Measurements from ENCODE around the gene GRIK4.

GRIK4 gene

DNA sequence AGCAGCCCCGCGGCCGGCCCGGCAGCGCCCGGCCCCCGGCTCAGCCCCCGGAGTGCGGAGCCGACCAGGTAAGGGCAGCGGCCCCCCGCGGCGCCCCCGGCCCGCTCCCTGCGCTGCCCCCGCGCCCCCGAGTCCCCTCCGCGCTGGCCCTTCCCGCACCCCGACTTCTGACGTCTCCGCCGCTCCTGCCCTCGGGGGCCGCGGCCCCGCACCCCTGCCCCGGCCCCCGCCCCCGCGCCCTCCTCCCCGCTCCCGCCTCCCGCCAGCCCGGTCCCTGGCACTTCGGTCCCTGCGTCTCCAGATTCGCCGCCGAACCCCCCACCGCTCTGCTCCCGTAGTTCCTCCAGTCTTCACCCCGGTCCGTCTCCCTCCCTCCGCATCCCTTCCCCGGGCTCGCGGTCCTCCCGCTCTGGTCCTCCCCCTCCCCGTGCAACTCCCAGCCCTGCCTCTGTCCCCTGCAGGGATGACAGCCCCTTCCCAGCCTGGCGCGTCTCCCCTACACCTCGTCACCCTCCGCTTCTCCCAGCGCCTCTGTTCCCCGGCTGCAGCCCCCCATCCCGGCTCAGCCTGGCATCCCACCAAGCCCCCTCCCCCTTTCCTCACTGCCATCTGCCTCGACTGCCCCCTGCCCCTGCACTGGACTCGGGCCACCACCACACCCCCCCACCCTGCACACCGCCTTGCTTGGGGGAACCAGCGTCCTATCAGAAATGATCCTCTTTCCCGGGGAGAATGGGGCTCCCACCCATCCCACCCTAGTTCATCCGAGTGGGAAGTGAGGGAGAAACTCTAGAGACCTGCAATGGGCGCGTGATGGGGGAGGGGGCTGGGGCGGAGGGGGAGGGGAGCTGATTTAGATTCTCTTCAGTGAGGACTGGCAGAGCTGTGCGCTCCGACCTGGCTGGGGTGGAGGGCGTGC, 531 bp downstream of the GRIK4 start:
- no peak for DNase-seq

DNA sequence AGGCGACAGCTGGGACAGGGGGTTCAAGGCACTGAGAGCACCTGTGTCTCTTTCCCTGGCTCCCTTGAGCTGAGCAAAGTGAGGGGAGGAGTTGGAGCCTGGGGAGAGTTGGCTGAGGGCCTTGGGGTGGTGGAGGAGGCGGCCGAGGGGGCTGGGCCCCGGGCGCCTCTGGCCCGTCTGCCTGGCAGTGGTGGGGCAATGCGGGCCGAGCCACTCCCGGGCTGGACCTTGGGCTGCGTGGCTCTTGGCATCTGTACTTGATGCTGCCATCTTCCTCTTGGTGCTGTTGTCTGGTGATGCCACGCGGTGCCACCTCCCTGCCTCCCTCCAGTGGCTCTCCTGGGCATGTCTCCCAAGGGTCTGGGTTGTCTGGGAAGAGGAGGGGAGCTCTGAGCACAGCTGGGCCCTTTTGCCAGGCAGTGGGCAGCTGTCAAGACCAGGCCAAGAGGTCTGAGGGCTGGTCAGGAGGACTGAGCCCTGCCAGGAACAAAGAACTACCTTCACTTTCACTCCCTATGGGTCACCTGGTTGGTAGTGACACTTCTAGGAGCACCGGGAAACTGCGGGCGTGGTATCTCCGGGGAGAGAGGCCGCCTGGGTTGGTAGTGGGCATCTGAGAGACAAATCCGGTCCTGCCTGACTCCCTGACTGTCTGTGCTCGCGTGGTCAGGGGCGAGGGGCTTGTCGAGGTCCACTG, 1.3 kb downstream of the GRIK4 start:
- no peak for DNase-seq

DNA sequence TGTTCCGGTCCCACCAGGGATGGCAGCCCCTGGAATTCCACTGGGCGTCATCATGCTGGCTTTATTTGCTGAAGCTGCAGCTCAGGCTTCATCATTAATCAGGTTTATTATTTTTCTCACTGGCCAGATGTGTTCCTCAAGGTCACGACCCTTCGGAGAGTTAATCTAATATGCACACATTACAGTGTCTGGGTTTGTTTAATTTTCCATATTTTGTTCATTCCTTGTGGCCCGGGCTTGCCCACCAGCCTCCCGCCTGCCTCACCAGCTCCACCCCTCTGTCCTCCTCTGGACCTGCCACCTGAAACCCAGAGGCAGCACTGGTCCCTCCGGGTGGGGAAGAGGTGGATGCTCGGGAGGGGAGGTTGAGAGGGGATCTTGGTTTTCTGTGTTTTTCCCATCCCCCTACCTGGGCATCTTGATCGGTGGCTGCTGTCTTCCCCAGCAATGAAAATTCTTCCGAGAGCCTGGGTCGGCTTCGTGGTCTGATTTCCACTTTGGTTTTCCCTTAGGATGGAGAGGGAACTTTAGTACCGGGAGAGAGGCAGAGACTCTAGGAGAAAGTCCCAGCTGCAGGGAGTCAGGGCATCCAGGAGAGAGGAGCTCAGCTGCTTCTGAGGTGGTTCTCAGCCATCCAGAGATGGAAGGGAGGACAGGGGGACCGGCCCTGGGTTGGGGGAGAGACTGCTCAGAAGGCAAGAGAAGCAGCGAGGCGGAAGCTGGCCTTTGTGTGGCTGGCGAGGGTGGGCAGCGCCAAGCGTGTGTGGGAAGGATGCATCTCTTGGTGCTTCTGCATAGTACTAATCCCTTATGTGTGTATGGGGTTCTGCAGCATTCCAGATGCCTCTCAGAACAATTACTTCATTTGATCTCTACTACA, 2.1 kb downstream of the GRIK4 start:
- no peak for DNase-seq

DNA sequence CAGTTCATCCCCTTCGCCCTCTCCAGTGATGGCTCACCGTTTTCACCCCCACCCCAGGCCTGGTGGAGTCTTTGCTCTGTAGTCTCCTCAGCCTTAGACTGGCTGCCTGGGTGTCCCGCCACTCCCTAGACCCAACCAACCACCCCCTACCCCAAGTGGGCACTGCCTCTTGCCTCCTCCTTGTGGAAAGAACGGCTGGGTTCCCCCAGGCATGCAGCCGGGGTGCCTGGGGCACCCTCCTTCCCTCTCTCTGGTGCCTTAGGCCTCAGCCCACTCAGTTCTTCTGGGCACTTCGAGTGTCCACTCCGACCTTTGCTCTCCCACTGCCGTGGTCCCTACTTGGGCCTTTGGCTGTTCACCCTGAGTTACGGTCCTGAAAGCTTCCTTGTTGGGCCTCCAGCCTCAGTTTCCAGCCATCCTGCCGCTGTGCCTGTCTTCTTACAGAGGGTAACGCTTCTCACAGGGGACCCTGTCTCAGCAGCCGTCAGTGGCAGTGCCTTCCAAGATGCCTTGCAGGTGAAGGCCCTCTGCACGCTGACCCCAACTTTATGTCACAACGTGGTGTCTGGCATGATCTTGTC, 3.1 kb downstream of the GRIK4 start:
- DNase-seq: no peak

DNA sequence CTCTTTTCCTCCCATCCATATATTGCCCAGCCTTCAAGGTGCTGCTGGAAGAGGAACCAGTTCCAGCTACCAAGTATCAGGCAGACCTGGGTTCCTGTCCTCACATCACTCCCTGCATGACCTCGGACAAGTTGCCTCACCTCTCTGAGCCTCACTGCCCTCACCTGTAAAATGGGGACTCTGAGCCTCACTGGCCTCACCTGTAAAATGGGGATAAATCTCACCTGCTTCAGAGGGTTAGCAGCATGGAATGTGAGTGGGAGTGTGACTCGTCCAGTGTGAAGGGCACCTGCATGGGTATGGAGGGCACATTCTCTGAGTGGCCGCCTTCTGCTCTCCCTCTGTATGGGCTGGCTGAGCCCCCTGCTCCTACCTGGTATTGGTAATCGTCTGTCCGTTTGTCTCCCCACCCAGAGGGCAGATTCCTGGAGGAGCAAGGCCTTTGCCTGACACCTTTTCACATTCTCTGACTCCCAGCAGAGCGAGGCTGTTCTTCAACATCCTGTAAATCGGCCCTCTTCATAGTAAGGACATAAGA, 3.7 kb downstream of the GRIK4 start:
- DNase-seq: no peak

DNA sequence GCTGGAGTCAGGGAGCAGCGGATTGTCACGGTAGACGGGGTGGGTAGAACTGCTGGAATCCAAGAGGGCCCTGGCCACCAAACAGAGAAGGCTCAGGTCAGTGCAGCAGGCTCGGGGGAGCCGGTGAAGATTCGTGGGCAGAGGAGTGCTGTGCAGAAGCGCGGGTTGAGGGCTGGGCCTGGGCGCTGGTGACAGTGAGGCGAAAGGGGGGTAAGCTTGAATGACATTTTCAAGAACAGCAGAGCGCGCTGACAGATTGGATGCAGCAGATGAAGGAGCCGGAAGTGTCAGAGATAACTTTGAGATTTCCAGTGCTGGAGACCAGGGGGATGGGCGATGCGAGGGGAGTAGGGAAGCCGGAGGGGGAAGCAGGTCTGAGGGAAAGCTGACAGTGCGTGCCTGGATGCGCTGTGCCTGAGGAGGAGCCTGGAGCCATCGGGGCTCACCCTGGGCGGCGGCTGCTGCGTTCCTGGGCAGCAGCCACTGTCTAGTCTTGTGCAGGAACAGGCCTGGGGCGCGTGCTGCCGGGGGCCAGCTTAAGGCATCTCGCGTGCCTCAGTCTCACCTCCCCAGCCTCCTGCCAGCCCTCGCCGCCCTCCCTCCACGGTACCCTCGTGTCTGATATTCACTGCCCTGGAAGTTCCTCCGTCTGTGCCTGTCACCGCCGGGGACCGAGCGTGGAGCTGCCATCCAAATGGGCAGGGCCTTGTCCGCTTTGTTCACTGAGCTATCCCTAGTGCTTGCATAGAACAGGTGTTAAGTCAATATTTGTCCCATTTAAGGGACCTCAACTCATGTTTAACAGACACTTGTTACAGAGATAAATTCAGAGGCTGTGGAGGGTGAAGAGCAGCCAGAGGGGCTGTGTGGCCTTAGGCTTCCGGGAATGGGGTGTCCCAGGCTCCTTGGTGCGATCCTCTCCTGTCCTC, 5.2 kb downstream of the GRIK4 start:
- peak; percentile 42 for DNase-seq

DNA sequence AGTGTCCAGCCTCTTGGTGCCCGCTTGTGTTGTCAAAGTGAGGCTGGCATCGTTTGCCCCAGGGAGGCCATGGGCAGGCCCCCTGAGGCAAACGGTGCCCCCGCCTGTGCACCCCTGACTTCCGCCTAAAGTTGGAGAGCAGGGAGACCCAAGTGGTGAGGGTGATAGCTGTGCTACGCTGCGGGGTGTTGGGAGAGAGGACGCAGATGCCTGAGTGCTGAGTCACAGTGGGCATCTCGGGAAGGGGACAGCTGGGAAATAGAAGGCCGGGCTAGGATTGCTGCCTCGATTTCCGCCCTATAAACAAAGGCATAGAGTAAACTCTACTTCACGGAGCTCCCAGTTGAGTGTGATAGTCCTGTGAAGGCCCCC, 5.8 kb downstream of the GRIK4 start:
- no peak for DNase-seq

DNA sequence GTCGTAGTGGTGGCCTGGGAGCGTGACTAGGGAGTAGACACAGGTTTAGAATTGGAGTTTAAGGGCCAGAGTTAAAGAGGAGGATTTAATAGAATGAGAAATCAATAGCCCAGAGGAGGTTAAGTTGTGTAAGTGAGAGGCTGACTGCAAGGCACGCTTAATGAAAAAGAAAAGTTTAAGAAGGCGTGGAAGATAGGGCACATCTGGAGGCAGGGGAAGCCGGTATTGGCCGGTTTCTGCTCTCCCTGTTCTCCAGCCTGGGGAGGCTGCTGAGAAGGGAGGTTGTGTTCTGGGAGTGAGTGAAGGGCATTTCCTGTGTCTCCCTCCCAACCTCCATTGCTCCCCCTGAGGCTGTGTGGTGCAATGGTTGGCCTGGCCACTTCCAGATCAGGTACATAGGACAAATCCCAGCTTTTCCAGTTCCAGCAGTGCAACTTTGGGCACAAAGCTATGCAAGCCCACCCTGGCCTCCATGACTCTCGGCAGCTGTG, 6.3 kb downstream of the GRIK4 start:
- DNase-seq: no peak

DNA sequence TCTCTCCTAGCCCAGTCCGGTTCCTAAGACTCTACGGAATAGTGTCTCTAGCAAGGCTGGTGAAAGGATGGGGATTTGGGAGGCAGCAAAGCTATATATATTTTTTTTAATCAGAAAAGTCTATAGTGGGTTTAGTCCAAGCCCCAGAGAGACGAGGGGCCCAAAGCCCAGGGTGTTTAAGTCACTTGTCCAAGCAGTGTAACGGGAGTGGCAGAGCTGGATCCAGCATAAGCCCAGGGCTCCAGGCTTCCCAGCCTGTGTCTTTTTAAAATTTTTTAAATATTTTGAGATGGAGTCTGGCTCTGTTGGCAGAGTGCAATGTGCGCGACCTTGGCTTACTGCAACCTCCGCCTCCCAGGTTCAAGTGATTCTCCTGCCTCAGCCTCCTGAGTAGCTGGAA, 6.8 kb downstream of the GRIK4 start:
- DNase-seq: no peak

DNA sequence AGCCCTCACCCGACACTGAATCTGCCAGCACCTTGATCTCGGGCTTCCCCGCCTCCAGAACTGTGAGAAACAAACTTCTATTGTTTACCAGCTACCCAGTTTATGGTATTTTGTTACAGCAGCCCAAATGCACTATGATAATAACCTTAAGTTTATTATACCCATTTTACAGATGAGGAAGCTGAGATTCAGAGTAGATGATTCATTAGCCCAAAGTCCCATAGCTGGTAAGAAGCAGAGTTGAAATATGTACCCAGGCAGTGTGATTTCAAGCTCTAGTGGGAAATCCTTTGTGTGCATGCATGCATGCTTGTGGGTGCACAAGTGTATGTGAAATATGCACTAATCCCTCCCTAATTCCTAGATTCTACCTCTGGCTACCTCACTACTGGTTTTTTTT, 7.9 kb downstream of the GRIK4 start:
- DNase-seq: no peak

DNA sequence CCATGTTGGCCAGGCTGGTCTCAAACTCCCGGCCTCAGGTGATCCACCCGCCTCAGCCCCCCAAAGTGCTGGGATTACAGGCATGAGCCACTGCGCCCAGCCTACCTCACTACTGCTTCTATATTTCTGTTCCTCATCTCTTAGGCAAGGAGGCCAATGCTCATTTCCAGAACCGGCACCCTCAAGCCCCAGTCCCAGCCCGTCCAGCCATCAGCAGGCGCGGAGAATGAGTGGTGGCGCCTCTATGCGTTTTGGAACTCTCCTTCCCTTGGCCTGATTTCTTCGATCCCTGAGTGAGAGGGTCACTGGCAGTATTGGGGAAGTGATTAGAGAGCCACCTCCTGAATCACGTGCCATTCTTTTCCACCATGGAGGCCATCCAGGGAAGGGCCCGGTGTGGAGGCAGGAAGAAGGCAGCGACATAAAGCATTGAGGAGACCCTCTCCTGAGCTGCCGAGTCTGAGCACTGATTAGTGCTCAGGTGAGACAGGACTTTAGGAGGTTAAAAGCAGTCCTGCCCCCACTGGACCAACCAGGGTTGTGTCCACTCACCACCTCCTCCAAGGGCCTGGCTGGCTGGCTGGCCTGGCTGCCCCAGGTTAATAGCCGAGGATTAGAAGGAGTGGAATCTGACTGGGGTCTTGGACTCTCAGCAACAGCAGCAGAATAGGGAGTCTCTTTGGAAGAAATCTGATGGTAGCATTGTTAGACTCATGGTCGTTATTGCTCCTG, 8.7 kb downstream of the GRIK4 start:
- DNase-seq: no peak

DNA sequence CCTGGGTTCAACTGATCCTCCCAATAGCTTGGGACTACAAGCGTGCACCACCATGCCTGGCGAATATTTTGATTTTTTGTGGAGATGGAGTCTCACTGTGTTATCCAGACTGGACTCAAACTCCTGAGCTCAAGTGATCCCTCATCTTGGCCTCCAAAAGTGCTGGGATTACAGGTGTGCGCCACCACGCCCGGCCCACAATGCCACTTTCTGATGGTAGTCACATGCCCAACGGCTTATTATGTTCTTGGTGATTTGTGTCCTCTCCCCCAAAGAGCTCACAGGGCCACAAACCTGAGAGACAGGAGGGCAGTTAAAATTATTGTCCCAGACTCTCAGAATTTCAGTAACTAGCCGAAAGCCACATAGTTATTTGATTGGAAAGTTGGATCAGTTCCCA, 9.6 kb downstream of the GRIK4 start:
- no peak for DNase-seq

DNA sequence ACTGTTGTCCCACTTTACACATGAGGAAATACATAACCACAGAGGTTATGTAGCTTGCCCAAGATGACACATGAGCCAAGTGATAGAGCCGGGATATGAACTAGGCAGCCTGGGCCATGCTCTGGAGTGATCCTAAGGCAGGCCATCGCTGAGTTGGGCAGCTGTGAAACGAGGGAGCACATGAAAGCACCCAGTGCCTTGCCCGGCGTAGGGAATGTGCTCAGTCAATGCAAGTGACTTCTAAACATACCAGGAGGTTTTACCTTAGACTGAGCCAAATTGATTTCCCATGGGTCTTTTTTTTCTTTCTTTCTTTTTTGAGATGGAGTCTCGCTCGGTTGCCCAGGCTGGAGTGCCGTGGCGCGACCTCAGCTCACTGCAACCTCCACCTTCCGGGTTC, 10.5 kb downstream of the GRIK4 start:
- no peak for DNase-seq

DNA sequence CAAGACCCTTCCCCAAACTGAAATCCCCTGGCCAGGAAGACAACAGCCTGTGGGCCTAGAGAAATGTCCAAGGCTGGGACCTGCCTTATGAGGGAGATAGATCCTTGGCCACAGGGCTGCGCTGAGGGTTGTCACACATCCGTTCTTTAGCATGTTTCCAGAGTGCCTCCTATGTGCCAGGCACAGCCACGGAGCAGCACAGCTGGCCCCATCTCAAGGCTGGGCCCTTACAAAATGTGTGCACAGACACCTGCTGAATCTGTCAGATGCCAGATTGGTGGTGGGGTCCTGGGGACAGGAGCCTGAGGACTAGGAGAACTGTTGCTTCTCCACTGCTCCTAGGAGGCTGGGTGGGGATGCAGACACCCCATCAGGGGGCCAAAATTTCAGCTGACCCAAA, 11.2 kb downstream of the GRIK4 start:
- no peak for DNase-seq

DNA sequence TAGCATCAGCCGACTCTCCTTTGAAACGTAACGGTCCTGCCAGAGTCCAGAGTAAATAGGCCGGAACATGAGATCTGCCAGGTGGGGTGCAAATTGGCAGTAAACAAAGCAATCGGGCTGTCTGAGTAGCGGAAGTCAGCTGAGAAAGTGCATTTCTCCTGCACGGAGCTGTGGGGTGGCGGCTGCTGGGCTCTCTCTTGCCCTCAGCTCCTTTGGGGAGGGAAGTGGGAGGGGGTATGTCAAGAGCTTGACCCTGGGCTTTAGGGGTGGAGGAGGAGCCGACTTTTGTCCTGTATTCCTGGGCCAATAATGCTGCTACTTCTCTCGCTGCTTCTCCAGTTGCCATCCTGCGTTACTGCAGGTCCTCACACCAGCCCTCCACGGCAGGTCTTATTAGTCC, 11.6 kb downstream of the GRIK4 start:
- no peak for DNase-seq

DNA sequence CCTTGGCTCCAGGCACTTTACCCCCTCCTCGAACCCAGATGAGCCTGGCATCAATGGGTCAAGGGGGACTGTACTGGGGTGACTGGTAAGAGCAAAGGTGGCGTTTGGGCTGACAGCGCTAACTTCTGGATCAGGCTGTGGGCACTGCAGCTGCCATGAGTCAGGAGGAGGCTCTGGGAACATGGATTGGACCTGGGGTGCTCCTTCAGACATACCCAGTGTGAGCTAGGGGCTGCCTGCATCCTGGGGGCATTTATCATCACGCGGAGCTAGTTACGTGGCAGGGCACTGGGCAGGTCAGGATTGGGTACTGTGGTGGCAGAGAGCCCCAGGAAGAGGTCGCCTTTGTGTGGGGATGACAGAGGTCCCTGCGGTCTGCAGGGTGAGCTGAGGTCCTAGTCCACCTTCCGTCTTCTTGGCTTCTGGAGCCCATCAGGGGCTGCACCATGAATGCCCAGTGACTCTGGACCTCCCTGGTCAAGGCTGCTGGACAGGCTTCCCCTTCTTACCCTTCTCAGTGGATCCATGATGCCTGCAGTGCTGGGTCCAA, 13.1 kb downstream of the GRIK4 start:
- DNase-seq: no peak

DNA sequence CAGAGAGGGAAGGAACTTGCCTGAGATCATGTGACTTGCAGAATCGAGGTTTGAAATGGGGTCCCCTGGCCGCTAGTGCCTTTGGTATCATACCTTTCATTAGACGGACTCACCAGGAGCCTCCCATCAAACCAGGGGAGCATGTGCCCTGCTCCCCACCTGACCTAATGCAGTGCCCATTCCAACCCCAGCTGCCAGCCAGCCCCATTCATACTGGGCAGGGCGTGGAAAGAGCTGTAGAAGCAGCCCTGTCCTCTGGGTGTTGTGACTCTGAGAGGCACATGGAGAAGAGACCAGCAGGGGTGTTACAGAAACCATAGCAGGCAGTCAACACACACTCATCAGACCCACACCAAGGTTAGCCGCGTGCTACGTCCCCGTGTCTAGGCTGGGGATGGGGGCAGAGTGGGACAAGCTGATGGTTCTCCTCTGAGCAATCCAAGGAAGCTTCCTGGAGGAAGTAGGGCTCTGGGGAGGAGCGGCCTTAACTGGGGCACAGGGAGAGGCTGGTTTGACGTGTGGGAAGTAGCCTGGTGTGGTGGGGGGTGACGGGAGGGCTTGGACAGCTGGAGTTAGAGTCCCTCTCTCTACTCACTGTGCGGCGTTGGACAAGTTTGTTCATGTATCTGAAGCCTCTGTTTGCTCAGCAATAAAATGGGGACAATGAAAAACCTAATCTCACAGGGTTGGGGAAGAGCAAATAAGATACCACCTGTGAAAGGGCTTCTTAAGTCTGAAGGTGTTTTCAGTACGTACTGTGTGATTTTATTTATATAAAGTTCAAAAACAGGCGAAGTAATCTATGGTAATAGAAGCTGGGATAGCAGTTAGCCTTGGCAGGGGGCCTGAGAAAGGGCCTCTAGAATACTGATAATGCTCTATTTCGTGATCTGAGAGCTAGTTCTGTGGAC, 14.0 kb downstream of the GRIK4 start:
- DNase-seq: no peak

DNA sequence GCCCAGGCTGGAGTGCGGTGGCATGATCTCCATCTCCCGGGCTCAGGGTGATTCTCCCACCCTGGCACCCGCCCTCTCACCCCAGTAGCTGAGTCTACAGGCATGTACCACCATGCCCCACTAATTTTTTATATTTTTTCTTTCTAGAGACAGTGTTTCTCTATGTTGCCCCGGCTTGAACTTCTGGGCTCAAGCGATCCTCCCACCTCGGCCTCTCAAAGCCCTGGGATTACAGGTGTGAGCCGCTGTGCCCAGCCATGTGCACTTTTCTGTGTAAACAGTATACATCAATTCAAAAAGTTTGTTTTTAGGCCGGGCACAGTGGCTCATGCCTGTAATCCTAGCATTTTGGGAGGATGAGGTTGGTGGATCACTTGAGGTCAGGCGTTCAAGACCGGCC, 14.7 kb downstream of the GRIK4 start:
- DNase-seq: no peak

DNA sequence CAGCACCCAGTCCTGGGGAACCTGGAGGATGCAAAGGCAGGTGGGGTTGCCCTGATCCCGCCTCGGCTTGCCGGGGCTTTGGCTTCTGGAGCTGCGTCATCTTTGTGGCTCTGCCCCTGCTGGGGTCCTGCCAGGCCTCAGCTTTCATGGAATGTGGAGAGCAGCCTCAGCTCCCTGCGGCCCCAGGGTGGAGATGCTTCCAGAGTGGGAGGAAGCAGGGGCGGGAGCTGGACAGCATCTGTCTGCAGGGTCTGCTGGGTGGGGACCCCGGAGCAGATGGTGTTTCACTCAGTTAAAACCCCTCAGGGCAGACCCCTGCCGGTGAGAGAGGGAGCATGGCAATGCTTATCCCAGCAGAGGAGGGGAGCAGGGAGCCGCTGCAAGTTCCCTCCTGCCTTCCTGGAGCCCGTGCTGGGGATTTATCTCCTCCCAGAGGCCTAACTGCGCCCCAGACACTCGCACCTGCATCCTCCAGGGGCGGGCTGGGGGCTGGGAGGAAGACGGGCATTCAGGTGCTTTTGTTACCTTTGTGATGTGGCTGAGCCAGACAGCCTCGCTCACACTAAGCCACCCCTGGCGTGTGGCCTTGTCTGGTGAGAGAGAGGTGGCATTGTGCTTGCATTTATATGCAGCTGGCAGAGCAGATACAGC, 15.7 kb downstream of the GRIK4 start:
- DNase-seq: no peak

Data from NCI-H2029 (cell line).